ENCODE results near the gene APBA1.
"Not testable (repeated sequence)": the region's sequence is repeated elsewhere in the genome, so short reads cannot be mapped to it uniquely, and the experiment has no call there.

DNA sequence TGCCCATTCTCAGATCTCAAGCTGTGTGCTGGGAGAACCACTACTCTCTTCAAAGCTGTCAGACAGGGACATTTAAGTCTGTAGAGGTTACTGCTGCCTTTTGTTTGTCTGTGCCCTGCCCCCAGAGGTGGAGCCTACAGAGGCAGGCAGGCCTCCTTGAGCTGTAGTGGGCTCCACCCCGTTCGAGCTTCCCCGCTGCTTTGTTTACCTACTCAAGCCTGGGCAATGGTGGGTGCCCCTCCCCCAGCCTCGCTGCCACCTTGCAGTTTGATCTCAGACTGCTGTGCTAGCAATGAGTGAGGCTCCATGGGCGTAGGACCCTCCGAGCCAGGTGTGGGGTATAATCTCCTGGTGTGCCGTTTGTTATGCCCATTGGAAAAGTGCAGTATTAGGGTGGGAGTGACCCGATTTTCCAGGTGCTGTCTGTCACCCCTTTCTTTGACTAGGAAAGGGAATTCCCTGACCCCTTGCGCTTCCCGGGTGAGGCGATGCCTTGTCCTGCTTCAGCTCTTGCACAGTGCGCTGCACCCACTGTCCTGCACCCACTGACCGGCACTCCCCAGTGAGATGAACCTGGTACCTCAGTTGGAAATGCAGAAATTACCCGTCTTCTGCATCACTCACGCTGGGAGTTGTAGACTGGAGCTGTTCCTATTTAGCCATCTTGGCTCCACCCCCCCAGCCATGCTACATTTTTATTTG lies 231.8 kb downstream of the APBA1 start:
- not testable (repeated sequence) for TF ChIP-seq POLR2A (IDR thresholded peaks at IDR 0.05; ENCODE audit: low read depth, low read length); POLR2AphosphoS5 (IDR thresholded peaks at IDR 0.05; ENCODE audit: low read depth, low read length); PAX5 (IDR thresholded peaks at IDR 0.05; ENCODE audit: insufficient read depth, low read length, severe bottlenecking); TAF1 (IDR thresholded peaks at IDR 0.05; ENCODE audit: low read depth, low read length); SPI1 (IDR thresholded peaks at IDR 0.05; ENCODE audit: low read depth, low read length); POU2F2 (IDR thresholded peaks at IDR 0.05; ENCODE audit: low read depth, low read length)
